ENCODE results near the gene COX7A2L. TPM values are rescaled to one million over a fixed set of nuclear protein-coding genes. Genes with fewer than 3 reads are reported as not detected.

COX7A2L gene
- polyA plus RNA-seq, 1 of the 3 experiments (the other 2 are of a cell fraction) = 77.6 TPM

GRCh38 chr2:42304059-42304713 is 56.8 kb downstream of the COX7A2L start:
- no peak for DNase-seq
- H4K20me1 ChIP-seq (ENCODE audit: insufficient read depth) = no peaks in the 10 kb centered on the region
- H3K27ac ChIP-seq (ENCODE audit: low read depth in 2 of 2, low read length in 1 of 2) = no peak overlapping the region
- no peaks in the 10 kb centered on the region for H3K9me3 ChIP-seq
- no peak overlapping the region for H3K4me2 ChIP-seq
- ChIA-PET CTCF (interaction anchor here (1.5 to 2.1 kb wide), 2 partner anchors 12 to 25 kb away, joined by 3 to 7 read pairs; no protein-coding TSS in a partner anchor), POLR2A (no interaction called here)
- H3K9ac ChIP-seq = no peak overlapping the region
- H2AFZ ChIP-seq (ENCODE audit: low read depth) = no peak overlapping the region
- H3K4me1 ChIP-seq (ENCODE audit: control insufficient read depth in 1 of 2, insufficient read depth in 2 of 2, low read depth in 1 of 2, low read length in 1 of 2) = no peaks in the 10 kb centered on the region
- WGBS (ENCODE audit: low lambda C conversion rate) = 93% methylated on average over 2 of the region's 2 CpGs
- H3K79me2 ChIP-seq (ENCODE audit: insufficient read depth) = no peaks in the 10 kb centered on the region
- no peak overlapping the region for H3K4me3 ChIP-seq (ENCODE audit: low read depth in 2 of 2, low read length in 1 of 2)
- no peaks in the 10 kb centered on the region for H3F3A ChIP-seq (replicated peaks; ENCODE audit: insufficient read depth)
- TF ChIP-seq IRF3 (IDR thresholded peaks at IDR 0.05; ENCODE audit: low read depth, low read length) (no peak), GABPA (IDR thresholded peaks at IDR 0.05; ENCODE audit: low read depth) (no peak), RAD21 (IDR thresholded peaks at IDR 0.05; ENCODE audit: low read length) (no peak), RCOR1 (IDR thresholded peaks at IDR 0.05; ENCODE audit: low read length) (no peak), RXRA (IDR thresholded peaks at IDR 0.05; ENCODE audit: borderline replicate concordance, low read depth) (no peak), GATA2 (CRISPR knock-in tag; IDR thresholded peaks at IDR 0.05) (no peak), USF2 (IDR thresholded peaks at IDR 0.05; ENCODE audit: borderline replicate concordance, low read depth, low read length) (no peak), NRF1 (IDR thresholded peaks at IDR 0.05; ENCODE audit: low read depth, low read length) (no peak), FOSL2 (IDR thresholded peaks at IDR 0.05; ENCODE audit: borderline replicate concordance, low read depth) (no peak), CTCF (IDR thresholded peaks at IDR 0.05) (no peak), CHD2 (IDR thresholded peaks at IDR 0.05; ENCODE audit: low read length, partially characterized antibody) (no peak)
- peaks cover 63% of the 10 kb centered on the region in 2 experiments for H3K36me3 ChIP-seq (replicated peaks in 1 of 2; ENCODE audit: control insufficient read depth in 1 of 2, insufficient read depth in 2 of 2, low read length in 1 of 2)
- H3K9me2 ChIP-seq = no peaks in the 10 kb centered on the region
- H3K27me3 ChIP-seq (ENCODE audit: insufficient read depth) = no peaks in the 10 kb centered on the region

GRCh38 chr2:42303252-42303651 is 57.8 kb downstream of the COX7A2L start:
- Histone ChIP-seq H3K9me3 (no peaks in the 10 kb centered on the region), H3K79me2 (ENCODE audit: insufficient read depth) (no peaks in the 10 kb centered on the region), H4K20me1 (ENCODE audit: insufficient read depth) (no peaks in the 10 kb centered on the region), H3K27ac (ENCODE audit: low read depth in 2 of 2, low read length in 1 of 2) (no peak overlapping the region), H3K4me3 (ENCODE audit: low read depth in 2 of 2, low read length in 1 of 2) (no peak overlapping the region), H3K4me1 (ENCODE audit: control insufficient read depth in 1 of 2, insufficient read depth in 2 of 2, low read depth in 1 of 2, low read length in 1 of 2) (no peaks in the 10 kb centered on the region; a peak in 1 of 4 replicates), H2AFZ (ENCODE audit: low read depth) (no peak overlapping the region), H3K4me2 (no peak overlapping the region), H3K9me2 (no peaks in the 10 kb centered on the region), H3K9ac (no peak overlapping the region), H3K27me3 (ENCODE audit: insufficient read depth) (no peaks in the 10 kb centered on the region), H3F3A (replicated peaks; ENCODE audit: insufficient read depth) (no peaks in the 10 kb centered on the region), H3K36me3 (replicated peaks in 1 of 2; ENCODE audit: control insufficient read depth in 1 of 2, insufficient read depth in 2 of 2, low read length in 1 of 2) (peaks cover 64 to 68% of the 10 kb centered on the region in 2 experiments)
- WGBS (ENCODE audit: low lambda C conversion rate) = 98% methylated on average over 3 of the region's 3 CpGs
- CTCF ChIA-PET = interaction anchor here (1.1 to 2.1 kb wide), 4 partner anchors 13 to 207 kb away, joined by 3 to 7 read pairs (median 3); no protein-coding TSS in a partner anchor
- POLR2A ChIA-PET = no interaction called here
- DNase-seq = no peak
- TF ChIP-seq NRF1 (IDR thresholded peaks at IDR 0.05; ENCODE audit: low read depth, low read length) (no peak), FOXM1 (IDR thresholded peaks at IDR 0.05; ENCODE audit: low read depth) (no peak), POLR2AphosphoS5 (IDR thresholded peaks at IDR 0.05; ENCODE audit: low read depth, low read length) (no peak), EZH2phosphoT487 (IDR thresholded peaks at IDR 0.05; ENCODE audit: borderline replicate concordance, low read depth) (no peak), REST (IDR thresholded peaks at IDR 0.05; ENCODE audit: low read depth, low read length) (no peak), GATA2 (CRISPR knock-in tag; IDR thresholded peaks at IDR 0.05) (no peak), ZBTB33 (IDR thresholded peaks at IDR 0.05; ENCODE audit: borderline replicate concordance, low read depth) (no peak)
